Measurements from ENCODE around the gene IRF9.
A peak's percentile ranks its signal among the peaks of the same experiment; 100 is the strongest.

Gene IRF9

GRCh38 chr14:24179961-24180796 is 19.1 kb downstream of the IRF9 start (continued):
- no peak for TF ChIP-seq PRDM2 (tag by site-specific recombination; IDR thresholded peaks at IDR 0.05; ENCODE audit: borderline replicate concordance)
- no peak for TF ChIP-seq ZNF707 (tag by site-specific recombination; IDR thresholded peaks at IDR 0.05)
- TF ChIP-seq ZNF335 (tag by site-specific recombination; conservative IDR thresholded peaks at IDR 0.05) = peak; percentile 38
- peak; percentile 71 for TF ChIP-seq ZNF692 (tag by site-specific recombination; IDR thresholded peaks at IDR 0.05)
- no peak for TF ChIP-seq ZSCAN4 (tag by site-specific recombination; IDR thresholded peaks at IDR 0.05)
- no peak for TF ChIP-seq ZNF830 (tag by site-specific recombination; IDR thresholded peaks at IDR 0.05; ENCODE audit: low read depth)
- TF ChIP-seq ZNF529 (tag by site-specific recombination; IDR thresholded peaks at IDR 0.05; ENCODE audit: insufficient replicate concordance) = no peak
- no peak for TF ChIP-seq ZNF221 (tag by site-specific recombination; IDR thresholded peaks at IDR 0.05; ENCODE audit: borderline replicate concordance)
- TF ChIP-seq ZIC2 (tag by site-specific recombination; IDR thresholded peaks at IDR 0.05) = no peak
- TF ChIP-seq ZNF777 (tag by site-specific recombination; IDR thresholded peaks at IDR 0.05; ENCODE audit: borderline replicate concordance) = no peak
- TF ChIP-seq ZNF677 (tag by site-specific recombination; IDR thresholded peaks at IDR 0.05) = no peak
- TF ChIP-seq ZEB2 (tag by site-specific recombination; IDR thresholded peaks at IDR 0.05) = peak; percentile 67; the same call in 1 of the 2 replicates
- TF ChIP-seq ZFHX2 (tag by site-specific recombination; conservative IDR thresholded peaks at IDR 0.05) = no peak
- no peak for TF ChIP-seq ZNF555 (tag by site-specific recombination; conservative IDR thresholded peaks at IDR 0.05)
- TF ChIP-seq ZNF302 (tag by site-specific recombination; IDR thresholded peaks at IDR 0.05; ENCODE audit: low read depth) = no peak
- TF ChIP-seq ZNF768 (tag by site-specific recombination; IDR thresholded peaks at IDR 0.05) = no peak
- no peak for TF ChIP-seq INSM2 (tag by site-specific recombination; IDR thresholded peaks at IDR 0.05)
- 0 out of 2 replicates have a peak, but pooled peaks have one; percentile 39 for TF ChIP-seq ZNF24 (tag by site-specific recombination; IDR thresholded peaks at IDR 0.05)
- TF ChIP-seq YY2 (tag by site-specific recombination; IDR thresholded peaks at IDR 0.05) = no peak
- TF ChIP-seq ZNF629 (tag by site-specific recombination; IDR thresholded peaks at IDR 0.05) = peak; percentile 99
- no peak for TF ChIP-seq ZFP41 (tag by site-specific recombination; IDR thresholded peaks at IDR 0.05; ENCODE audit: borderline replicate concordance)
- no peak for TF ChIP-seq ZNF785 (tag by site-specific recombination; IDR thresholded peaks at IDR 0.05)
- TF ChIP-seq GFI1B (tag by site-specific recombination; IDR thresholded peaks at IDR 0.05) = no peak
- no peak for TF ChIP-seq ZNF148 (tag by site-specific recombination; IDR thresholded peaks at IDR 0.05; ENCODE audit: borderline replicate concordance)
- no peak for TF ChIP-seq ZNF514 (tag by site-specific recombination; IDR thresholded peaks at IDR 0.05)
